IMR-90 (cell line): Measurements from ENCODE around the gene FOXO4. TPM values are rescaled to one million over a fixed set of nuclear protein-coding genes. Genes with fewer than 3 reads are reported as not detected.

Experiments used
- ATAC-seq: fragments of 200-7000 bp; cut with Tn5 transposase; 2 replicates; pipeline ENCODE4 v1.9.1; 2020; ENCODE audit warnings: low read depth, mild to moderate bottlenecking, moderate library complexity
- BruUV-seq: library from RNA; stranded (reverse); fragments of 400-500 nt; replicated peaks from 2 replicates; lab custom pipeline; 2021; lab: Mats Ljungman, UMichigan
- CTCF ChIA-PET: fragments of 300-600 bp; formaldehyde crosslinking; extraction: SDS; loops from one replicate; lab custom pipeline; 2021; ENCODE audit warnings: antibody characterized with exemption; lab: Yijun Ruan, JAX
- POLR2A ChIA-PET: fragments of 300-600 bp; sonication (Branson Sonifier 250); formaldehyde crosslinking; loops from one replicate; lab custom pipeline; 2022; ENCODE audit warnings: antibody characterized with exemption; ENCODE audit not compliant: unreplicated experiment; lab: Charles Lee
- DNase-seq: peaks from one replicate; pipeline ENCODE4 v3.0.0; 2013
- H2AFZ ChIP-seq: replicated peaks from 2 replicates; pipeline ENCODE3; 2013; ENCODE audit warnings: low read length, mild to moderate bottlenecking; ENCODE audit not compliant: poor library complexity
- H2AK5ac ChIP-seq: 2 replicates; pipeline ENCODE4 v1.6.1; 2013; ENCODE audit warnings: low read depth, low read length, inconsistent platforms
- H2AK9ac ChIP-seq: replicated peaks from 2 replicates; pipeline ENCODE3; 2013; ENCODE audit warnings: mild to moderate bottlenecking, low read depth, low read length, moderate library complexity; ENCODE audit not compliant: poor library complexity
- H2BK120ac ChIP-seq: 2 replicates; pipeline ENCODE4 v1.6.1; 2013; ENCODE audit warnings: low read depth, low read length, inconsistent platforms
- H2BK15ac ChIP-seq: 3 replicates; pipeline ENCODE4 v1.6.1; 2013; ENCODE audit warnings: low read depth, low read length, inconsistent platforms
- H2BK20ac ChIP-seq: 2 replicates; pipeline ENCODE4 v1.6.1; 2013; ENCODE audit warnings: low read depth, mild to moderate bottlenecking, inconsistent platforms, low read length, moderate library complexity
- H2BK5ac ChIP-seq: 2 replicates; pipeline ENCODE4 v1.6.1; 2013; ENCODE audit warnings: mild to moderate bottlenecking, low read depth, low read length, inconsistent platforms; ENCODE audit not compliant: poor library complexity, severe bottlenecking
- H3K14ac ChIP-seq: replicated peaks from 2 replicates; pipeline ENCODE4 v1.6.1; 2013; ENCODE audit warnings: low read depth, low read length, inconsistent platforms
- H3K18ac ChIP-seq: 2 replicates; pipeline ENCODE4 v1.6.1; 2013; ENCODE audit warnings: low read depth, low read length, control low read depth
- H3K23ac ChIP-seq: 2 replicates; pipeline ENCODE4 v1.6.1; 2013; ENCODE audit warnings: low read depth, low read length, inconsistent platforms
- H3K27ac ChIP-seq: 2 replicates; pipeline ENCODE4 v1.5.1; 2013; ENCODE audit warnings: mild to moderate bottlenecking, control low read depth, low read length; ENCODE audit not compliant: insufficient read depth
- H3K27me3 ChIP-seq: 2 replicates; pipeline ENCODE4 v1.6.1; 2013; ENCODE audit warnings: low read length; ENCODE audit not compliant: control insufficient read depth, insufficient read depth
- H3K36me3 ChIP-seq: 2 replicates; pipeline ENCODE4 v1.6.1; 2013; ENCODE audit warnings: low read length, mixed read lengths; ENCODE audit not compliant: control insufficient read depth, insufficient read depth
- H3K4ac ChIP-seq: 2 replicates; pipeline ENCODE4 v1.6.1; 2013; ENCODE audit warnings: low read depth, low read length, inconsistent platforms
- H3K4me1 ChIP-seq: 2 replicates; pipeline ENCODE4 v1.6.1; 2013; ENCODE audit warnings: low read length, mixed read lengths; ENCODE audit not compliant: control insufficient read depth, insufficient read depth
- H3K4me2 ChIP-seq: 2 replicates; pipeline ENCODE4 v1.6.1; 2013; ENCODE audit warnings: low read depth, mild to moderate bottlenecking, control low read depth, low read length, moderate library complexity
- H3K4me3 ChIP-seq: 2 replicates; pipeline ENCODE4 v1.5.1; 2013; ENCODE audit warnings: low read depth, mild to moderate bottlenecking, control low read depth, low read length, moderate library complexity; ENCODE audit not compliant: insufficient read depth
- H3K56ac ChIP-seq: 2 replicates; pipeline ENCODE4 v1.6.1; 2013; ENCODE audit warnings: low read length, inconsistent platforms; ENCODE audit not compliant: insufficient read depth; ENCODE audit errors: extremely low read depth
- H3K79me1 ChIP-seq, 2 experiments: 2 replicates each; pipeline ENCODE4 v1.6.1; 2013; ENCODE audit warnings: low read length in 2 of 2, inconsistent platforms in 1 of 2, low read depth in 1 of 2
- H3K9ac ChIP-seq: 2 replicates; pipeline ENCODE4 v1.6.1; 2013; ENCODE audit warnings: low read depth, low read length, control low read depth
- H3K9me1 ChIP-seq: 2 replicates; pipeline ENCODE4 v1.6.1; 2013; ENCODE audit warnings: low read length, inconsistent platforms; ENCODE audit not compliant: insufficient read depth
- H3K9me3 ChIP-seq: 2 replicates; pipeline ENCODE4 v1.6.1; 2013; ENCODE audit warnings: low read length; ENCODE audit not compliant: control insufficient read depth, insufficient read depth
- H4K20me1 ChIP-seq: 2 replicates; pipeline ENCODE4 v1.6.1; 2013; ENCODE audit warnings: low read length, inconsistent platforms; ENCODE audit not compliant: insufficient read depth
- H4K5ac ChIP-seq: 2 replicates; pipeline ENCODE4 v1.6.1; 2013; ENCODE audit warnings: mild to moderate bottlenecking, low read depth, low read length, control low read depth
- H4K8ac ChIP-seq, 2 experiments: 2 replicates each; pipeline ENCODE4 v1.6.1; 2013; ENCODE audit warnings: low read depth in 2 of 2, low read length in 2 of 2, control low read depth in 1 of 2, inconsistent platforms in 1 of 2
- H4K91ac ChIP-seq: 2 replicates; pipeline ENCODE4 v1.6.1; 2013; ENCODE audit warnings: low read depth, low read length, inconsistent platforms; ENCODE audit not compliant: insufficient read depth
- BHLHE40 ChIP-seq: fragments of 150-350 bp; IDR thresholded peaks from 2 replicates; pipeline ENCODE4 v1.6.1; 2016; ENCODE audit warnings: mild to moderate bottlenecking, low read depth, low read length
- CEBPB ChIP-seq: IDR thresholded peaks from 2 replicates; pipeline ENCODE4 v1.6.1; 2012; ENCODE audit warnings: low read depth, low read length, improper control_type of control experiment
- CHD1 ChIP-seq: IDR thresholded peaks from 2 replicates; pipeline ENCODE4 v1.6.1; 2012; ENCODE audit warnings: low read depth, low read length, improper control_type of control experiment
- CTCF ChIP-seq: conservative IDR thresholded peaks from 2 replicates; pipeline ENCODE4 v1.5.1; 2012; ENCODE audit warnings: mild to moderate bottlenecking, low read depth, low read length, improper control_type of control experiment
- FOS ChIP-seq: fragments of 150-350 bp; IDR thresholded peaks from 2 replicates; pipeline ENCODE4 v1.6.1; 2016; ENCODE audit warnings: low read depth, low read length
- MAFK ChIP-seq: IDR thresholded peaks from 2 replicates; pipeline ENCODE4 v1.6.1; 2012; ENCODE audit warnings: low read depth, low read length, improper control_type of control experiment
- MAZ ChIP-seq: IDR thresholded peaks from 2 replicates; pipeline ENCODE4 v1.6.1; 2012; ENCODE audit warnings: low read depth, mild to moderate bottlenecking, low read length, improper control_type of control experiment, moderate library complexity, borderline replicate concordance
- MXI1 ChIP-seq: IDR thresholded peaks from 2 replicates; pipeline ENCODE4 v1.6.1; 2012; ENCODE audit warnings: low read depth, mild to moderate bottlenecking, low read length, moderate library complexity, borderline replicate concordance
- NFE2L2 ChIP-seq: fragments of 150-350 bp; IDR thresholded peaks from 2 replicates; pipeline ENCODE4 v1.6.1; 2016; ENCODE audit warnings: low read depth, mild to moderate bottlenecking, low read length
- POLR2A ChIP-seq: IDR thresholded peaks from 2 replicates; pipeline ENCODE4 v1.6.1; 2012; ENCODE audit warnings: mild to moderate bottlenecking, low read depth, low read length
- RAD21 ChIP-seq: IDR thresholded peaks from 2 replicates; pipeline ENCODE4 v1.6.1; 2012; ENCODE audit warnings: low read length, improper control_type of control experiment
- RCOR1 ChIP-seq: IDR thresholded peaks from 2 replicates; pipeline ENCODE4 v1.6.1; 2012; ENCODE audit warnings: mild to moderate bottlenecking, low read length, improper control_type of control experiment; ENCODE audit not compliant: insufficient replicate concordance
- RFX5 ChIP-seq: IDR thresholded peaks from 2 replicates; pipeline ENCODE4 v1.8.0; 2012; ENCODE audit warnings: low read depth, mild to moderate bottlenecking, low read length, moderate library complexity
- SMC3 ChIP-seq: fragments of 150-350 bp; IDR thresholded peaks from 2 replicates; pipeline ENCODE4 v1.6.1; 2016; ENCODE audit warnings: low read depth, mild to moderate bottlenecking, antibody characterized with exemption, low read length, moderate library complexity
- USF2 ChIP-seq: fragments of 150-350 bp; IDR thresholded peaks from 2 replicates; pipeline ENCODE4 v1.6.1; 2017; ENCODE audit warnings: mild to moderate bottlenecking, antibody characterized with exemption, low read length, low read depth
- WGBS, 2 experiments: methylation state at CpG; one replicate each; pipeline versions ENCODE4 v1.1.5 to v1.1.7; 2013; ENCODE audit warnings: missing lambda C conversion rate in 2 of 2; ENCODE audit not compliant: insufficient read length in 1 of 2; ENCODE audit errors: extremely low coverage in 2 of 2; 5-methylcytosine and 5-hydroxymethylcytosine counted together
- dilution Hi-C: fragments of 300-500 bp; cut with HindIII; formaldehyde crosslinking; loops from one replicate; pipeline ENCODE4 v1.14.3; 2018; ENCODE audit warnings: low sequenced_read_pairs; ENCODE audit not compliant: unreplicated experiment
- in situ Hi-C: fragments of 300-500 bp; cut with MboI; formaldehyde crosslinking; loops from 3 replicates; pipeline ENCODE4 v1.14.3; 2019; ENCODE audit warnings: low sequenced_read_pairs, inconsistent platforms, mixed read lengths
- intact Hi-C: fragments of 100-400 bp; cut with micrococcal nuclease; formaldehyde crosslinking; loops from 2 replicates; pipeline ENCODE4 v1.10.0; 2022
- polyA plus RNA-seq, 3 experiments: library from polyadenylated mRNA; depleted of rRNA; stranded (reverse); fragments of >200 nt; gene quantifications; 2 replicates each; pipeline ENCODE4 v1.2.3, GENCODE V29; 2012; ENCODE audit warnings: low replicate concordance in 1 of 3
- total RNA-seq: library from RNA; depleted of rRNA; stranded (reverse); fragments of >200 nt; gene quantifications from 2 replicates; pipeline ENCODE4 v1.2.3, GENCODE V29; 2012
- TF ChIP-seq, protein P1 (sequence below): fragments of 150-350 bp; IDR thresholded peaks from 2 replicates; pipeline ENCODE4 v1.6.1; 2016; ENCODE audit warnings: low read depth, mild to moderate bottlenecking, low read length, moderate library complexity, borderline replicate concordance

FOXO4 gene
- total and polyA plus RNA-seq, 2 of the 4 experiments (the other 2 are of a cell fraction), result 2.0 to 2.6 TPM

- Histone ChIP-seq H3K4ac (no peak overlapping the region), H3K9me3 (no peaks in the 10 kb centered on the region), H4K91ac (no peak overlapping the region), H3K23ac (no peak overlapping the region), H3K4me2 (no peak overlapping the region), H2BK5ac (no peak overlapping the region), H3K27ac (no peak overlapping the region), H3K36me3 (no peaks in the 10 kb centered on the region), H2AK5ac (no peak overlapping the region), H3K9ac (no peak overlapping the region), H3K79me1 (no peaks in the 10 kb centered on the region), H3K18ac (no peak overlapping the region), H2AFZ (no peak overlapping the region), H2BK120ac (no peak overlapping the region), H3K4me3 (no peak overlapping the region), H4K8ac (no peak overlapping the region), H3K4me1 (no peaks in the 10 kb centered on the region), H3K27me3 (peaks cover 3% of the 10 kb centered on the region; the same call in 1 of the 2 replicates), H3K56ac (no peak overlapping the region), H2AK9ac (no peak overlapping the region), H3K14ac (no peak overlapping the region), H4K20me1 (no peaks in the 10 kb centered on the region), H2BK20ac (no peak overlapping the region), H2BK15ac (no peak overlapping the region), H4K5ac (no peak overlapping the region), H3K9me1 (no peaks in the 10 kb centered on the region)
- no CpG with 5 or more reads among the region's 4 CpGs for WGBS, 2 experiments
- no TSS peak for BruUV-seq
- no peak for DNase-seq
- intact Hi-C loops, result no loop called here
- ChIA-PET POLR2A (interaction anchor here (0.7 kb wide), 1 partner anchor 15 kb away, joined by 3 read pairs; no protein-coding TSS in a partner anchor), CTCF (no interaction called here)
- dilution Hi-C loops, result no loop called here
- no peak for TF ChIP-seq FOS
- no peak for TF ChIP-seq NFE2L2
- no peak for TF ChIP-seq CHD1
- TF ChIP-seq, protein P1, sequence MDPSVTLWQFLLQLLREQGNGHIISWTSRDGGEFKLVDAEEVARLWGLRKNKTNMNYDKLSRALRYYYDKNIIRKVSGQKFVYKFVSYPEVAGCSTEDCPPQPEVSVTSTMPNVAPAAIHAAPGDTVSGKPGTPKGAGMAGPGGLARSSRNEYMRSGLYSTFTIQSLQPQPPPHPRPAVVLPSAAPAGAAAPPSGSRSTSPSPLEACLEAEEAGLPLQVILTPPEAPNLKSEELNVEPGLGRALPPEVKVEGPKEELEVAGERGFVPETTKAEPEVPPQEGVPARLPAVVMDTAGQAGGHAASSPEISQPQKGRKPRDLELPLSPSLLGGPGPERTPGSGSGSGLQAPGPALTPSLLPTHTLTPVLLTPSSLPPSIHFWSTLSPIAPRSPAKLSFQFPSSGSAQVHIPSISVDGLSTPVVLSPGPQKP, result no peak
- TF ChIP-seq BHLHE40, result no peak
- TF ChIP-seq CEBPB, result no peak
- TF ChIP-seq CTCF, result no peak
- TF ChIP-seq MAZ, result no peak
- TF ChIP-seq SMC3, result no peak
- no peak for TF ChIP-seq RCOR1
- no peak for TF ChIP-seq POLR2A
- no peak for TF ChIP-seq USF2
- no peak for TF ChIP-seq MAFK
- TF ChIP-seq RAD21, result no peak
- TF ChIP-seq MXI1, result no peak
- no peak for TF ChIP-seq RFX5
- ATAC-seq, result no peak
- in situ Hi-C loops, result no loop called here
These were observed 9.8 kb upstream of the FOXO4 start for GRCh38 chrX:71085900-71086299.
